Endothelial cell of umbilical vein (primary cell): ENCODE measurements around the gene UCK1. TPM values are rescaled to one million over a fixed set of nuclear protein-coding genes. Genes with fewer than 3 reads are reported as not detected.

Experiments used
- BruUV-seq: library from RNA; stranded (reverse); fragments of 400-500 nt; replicated peaks from 2 replicates; lab custom pipeline; 2021; lab: Mats Ljungman, UMichigan
- CTCF ChIA-PET: fragments of 300-600, 350-600 bp; sonication (Branson Sonifier 250); formaldehyde crosslinking; loops from one replicate; lab custom pipeline; 2021; ENCODE audit warnings: antibody characterized with exemption, inconsistent platforms; lab: Charles Lee
- POLR2A ChIA-PET: fragments of 300-600, 350-600 bp; sonication (Branson Sonifier 250); formaldehyde crosslinking; loops from one replicate; lab custom pipeline; 2021; ENCODE audit warnings: antibody characterized with exemption, inconsistent platforms; lab: Charles Lee
- DNase-seq: peaks from one replicate; pipeline ENCODE4 v3.0.0-alpha.2; 2011; ENCODE audit warnings: low read depth, low spot score
- FAIRE-seq: peaks from 2 replicates; lab custom pipeline; 2011; peaks lifted over from hg19 to GRCh38; lab: Jason Lieb, UNC
- H2AFZ ChIP-seq: 2 replicates; pipeline ENCODE4 v1.6.0; 2012; ENCODE audit warnings: low read depth, low read length, control low read depth, inconsistent platforms
- H3K27ac ChIP-seq: 2 replicates; pipeline ENCODE4 v1.5.1; 2011; ENCODE audit warnings: low read depth, mild to moderate bottlenecking, control low read depth, low read length, moderate library complexity; ENCODE audit not compliant: insufficient read depth
- H3K27me3 ChIP-seq, 2 experiments: 2 replicates each; pipeline versions ENCODE4 v1.6.0 to v1.6.1; 2011; ENCODE audit warnings: low read length in 2 of 2, mixed read lengths in 1 of 2; ENCODE audit not compliant: control insufficient read depth in 2 of 2, insufficient read depth in 2 of 2
- H3K36me3 ChIP-seq, 2 experiments: 2 replicates in 1 of 2; 3 replicates in 1 of 2; pipeline ENCODE4 v1.5.1; 2011; ENCODE audit warnings: low read length in 2 of 2, mild to moderate bottlenecking in 1 of 2, moderate library complexity in 1 of 2; ENCODE audit not compliant: control insufficient read depth in 2 of 2, insufficient read depth in 2 of 2; ENCODE audit errors: extremely low read depth in 1 of 2
- H3K4me1 ChIP-seq: 3 replicates; pipeline ENCODE4 v1.5.1; 2011; ENCODE audit warnings: mild to moderate bottlenecking, low read length; ENCODE audit not compliant: control insufficient read depth, insufficient read depth; ENCODE audit errors: extremely low read depth
- H3K4me2 ChIP-seq: 2 replicates; pipeline ENCODE4 v1.6.1; 2011; ENCODE audit warnings: low read length, control low read depth, mixed read lengths; ENCODE audit not compliant: insufficient read depth
- H3K4me3 ChIP-seq, 3 experiments: fragments of 200-600 bp in 1 of 3; sonication (generic), shearing (Covaris generic) in 1 of 3; replicated peaks in 1 of 3; 2 replicates each; pipeline ENCODE4 v1.5.1; 2011 to 2016; ENCODE audit warnings: control low read depth in 3 of 3, low read length in 3 of 3, mild to moderate bottlenecking in 2 of 3, inconsistent platforms in 1 of 3, low read depth in 1 of 3, moderate library complexity in 1 of 3; ENCODE audit not compliant: insufficient read depth in 1 of 3
- H3K79me2 ChIP-seq: 2 replicates; pipeline ENCODE4 v1.6.0; 2012; ENCODE audit warnings: low read length, inconsistent platforms; ENCODE audit not compliant: control insufficient read depth, insufficient read depth
- H3K9ac ChIP-seq: replicated peaks from 2 replicates; pipeline ENCODE3; 2011; ENCODE audit warnings: low read length, control low read depth; ENCODE audit not compliant: insufficient read depth; ENCODE audit errors: extremely low read depth
- H3K9me1 ChIP-seq: replicated peaks from 3 replicates; pipeline ENCODE4 v1.6.0; 2011; ENCODE audit warnings: mild to moderate bottlenecking, low read length; ENCODE audit not compliant: control insufficient read depth, insufficient read depth; ENCODE audit errors: extremely low read depth
- H3K9me3 ChIP-seq: replicated peaks from 2 replicates; pipeline ENCODE4 v1.5.1; 2012; ENCODE audit warnings: low read length, inconsistent platforms; ENCODE audit not compliant: control insufficient read depth, insufficient read depth
- H4K20me1 ChIP-seq: replicated peaks from 2 replicates; pipeline ENCODE3; 2011; ENCODE audit warnings: mild to moderate bottlenecking, low read length; ENCODE audit not compliant: control insufficient read depth, insufficient read depth; ENCODE audit errors: extremely low read depth
- CTCF ChIP-seq, 2 donors: IDR thresholded peaks; 1 replicate in 1 of 2; 2 replicates in 1 of 2; pipeline ENCODE4 v1.5.1; 2011; ENCODE audit warnings: low read length in 2 of 2, mild to moderate bottlenecking in 2 of 2, moderate library complexity in 2 of 2, control low read depth in 1 of 2, inconsistent platforms in 1 of 2, low read depth in 1 of 2; ENCODE audit not compliant: insufficient read depth in 1 of 2; ENCODE audit errors: extremely low read depth in 1 of 2
- EZH2 ChIP-seq: IDR thresholded peaks from 2 replicates; pipeline ENCODE4 v1.6.1; 2012; ENCODE audit warnings: borderline replicate concordance, low read depth, mild to moderate bottlenecking, moderate library complexity, low read length, inconsistent platforms; ENCODE audit not compliant: severe bottlenecking
- FOS ChIP-seq: IDR thresholded peaks from 2 replicates; pipeline ENCODE4 v1.6.1; 2011; ENCODE audit warnings: mild to moderate bottlenecking, low read length, moderate library complexity, borderline replicate concordance; ENCODE audit not compliant: insufficient read depth
- GATA2 ChIP-seq: IDR thresholded peaks from 2 replicates; pipeline ENCODE4 v1.7.0; 2011; ENCODE audit warnings: low read depth, mild to moderate bottlenecking, moderate library complexity, mixed read lengths, low read length; ENCODE audit not compliant: insufficient read length, insufficient read depth
- JUN ChIP-seq: IDR thresholded peaks from 2 replicates; pipeline ENCODE4 v1.6.1; 2011; ENCODE audit warnings: borderline replicate concordance, low read depth; ENCODE audit not compliant: insufficient read length, insufficient read depth
- MAX ChIP-seq: IDR thresholded peaks from 2 replicates; pipeline ENCODE4 v1.6.1; 2011; ENCODE audit not compliant: insufficient read depth, insufficient read length
- MYC ChIP-seq: IDR thresholded peaks from one replicate; pipeline ENCODE4 v1.6.1; 2011; ENCODE audit warnings: mild to moderate bottlenecking, low read depth, low read length
- POLR2A ChIP-seq: IDR thresholded peaks from 2 replicates; pipeline ENCODE4 v1.6.1; 2012; ENCODE audit warnings: low read depth, mild to moderate bottlenecking, control low read depth, low read length
- POLR2AphosphoS5 ChIP-seq: IDR thresholded peaks from 2 replicates; pipeline ENCODE4 v1.6.1; 2012; ENCODE audit warnings: low read depth, mild to moderate bottlenecking, control low read depth, low read length, moderate library complexity; ENCODE audit not compliant: insufficient read depth
- dilution Hi-C: fragments of 300-500 bp; cut with MboI; formaldehyde crosslinking; loops from one replicate; pipeline ENCODE4 v1.15.0; 2019; ENCODE audit warnings: low sequenced_read_pairs; ENCODE audit not compliant: extremely low pct_ligation_motif_present
- intact Hi-C: fragments of 100-400 bp; cut with micrococcal nuclease; formaldehyde crosslinking; loops from one replicate; pipeline ENCODE4 v1.10.0; 2022
- polyA plus RNA-seq, 4 experiments: library from polyadenylated mRNA; depleted of rRNA in 3 of 4; stranded (reverse) in 3 of 4; unstranded in 1 of 4; fragments of >200 nt; gene quantifications; 2 replicates each; pipeline versions ENCODE4 v1.2.1 to v1.2.3, GENCODE V29; 2011 to 2012; ENCODE audit warnings: missing spikeins in 1 of 4
- total RNA-seq: library from RNA; stranded (reverse); gene quantifications from 2 replicates; pipeline ENCODE4 v1.2.3, GENCODE V29; 2021

The UCK1 gene
- total and polyA plus RNA-seq, 2 donors (not counting 3 experiments of a cell fraction or from before 2014, with no cell fraction given): 23.6 to 30.1 TPM

GRCh38 chr9:131520503-131520902 lies 10.6 kb downstream of the UCK1 start:
- BruUV-seq: no TSS peak
- POLR2A ChIA-PET: no interaction called here
- H3K36me3 ChIP-seq: peaks cover 20 to 62% of the 10 kb centered on the region in 2 experiments

More at GRCh38 chr9:131520503-131520902, 10.6 kb downstream of the UCK1 start:
- Histone ChIP-seq H4K20me1 (no peaks in the 10 kb centered on the region), H3K9me3 (no peaks in the 10 kb centered on the region), H2AFZ (no peak overlapping the region), H3K79me2 (no peaks in the 10 kb centered on the region), H3K9me1 (no peaks in the 10 kb centered on the region), H3K4me2 (no peak overlapping the region), H3K9ac (no peak overlapping the region), H3K27ac (no peak overlapping the region), H3K4me3 (no peak overlapping the region), H3K27me3 (no peaks in the 10 kb centered on the region), H3K4me1 (no peaks in the 10 kb centered on the region)
- CTCF ChIA-PET: no interaction called here
- dilution Hi-C loops (no loop called here), intact Hi-C loops (no loop called here)
- TF ChIP-seq GATA2 (no peak), MAX (no peak), EZH2 (no peak), MYC (no peak), POLR2A (no peak), CTCF (IDR thresholded peaks at IDR 0.05; ENCODE audit: extremely low read depth in 1 of 2, insufficient read depth in 1 of 2, low read depth in 1 of 2, low read length in 2 of 2) (no peak), POLR2AphosphoS5 (no peak), JUN (no peak), FOS (no peak)
- FAIRE-seq: no peak
- no peak for DNase-seq
